GM13976 (cell line): ENCODE measurements around the gene C4orf36.

Experiments used
- DNase-seq: peaks from one replicate; pipeline ENCODE4 v3.0.0; 2012; ENCODE audit warnings: low spot score
- CTCF ChIP-seq: IDR thresholded peaks from 2 replicates; pipeline ENCODE4 v1.5.1; 2012; ENCODE audit warnings: borderline replicate concordance, mild to moderate bottlenecking; ENCODE audit not compliant: insufficient read depth; ENCODE audit errors: extremely low read depth, missing control alignments, control extremely low read depth
- in situ Hi-C: fragments of 300-500 bp; cut with MboI; formaldehyde crosslinking; loops from one replicate; pipeline ENCODE4 v1.12.0; 2022; ENCODE audit warnings: low sequenced_read_pairs, mixed read lengths, inconsistent platforms; ENCODE audit not compliant: unreplicated experiment

The C4orf36 gene

GRCh38 chr4:86898562-86898961, 6.3 kb upstream of the C4orf36 start:
- peak; percentile 26 for TF ChIP-seq CTCF
- DNase-seq: no peak
- in situ Hi-C loops: loop anchor here (5.0 kb wide), 1 partner anchor 406 kb away; no protein-coding TSS in a partner anchor

GRCh38 chr4:86896596-86896995, 4.4 kb upstream of the C4orf36 start:
- in situ Hi-C loops: loop anchor here (5.0 kb wide), 1 partner anchor 404 kb away; no protein-coding TSS in a partner anchor
- TF ChIP-seq CTCF: no peak
- DNase-seq: no peak

- peak; percentile 65 for TF ChIP-seq CTCF
- in situ Hi-C loops: loop anchor here (5.0 kb wide), 1 partner anchor 404 kb away; no protein-coding TSS in a partner anchor
- DNase-seq: peak; percentile 69
Observed at GRCh38 chr4:86895692-86896488, 3.7 kb upstream of the C4orf36 start.

GRCh38 chr4:86894455-86894854, 2.2 kb upstream of the C4orf36 start:
- in situ Hi-C loops: no loop called here
- no peak for TF ChIP-seq CTCF
- DNase-seq: no peak

GRCh38 chr4:86893136-86893535, 914 bp upstream of the C4orf36 start:
- no peak for TF ChIP-seq CTCF
- in situ Hi-C loops: no loop called here
- DNase-seq: no peak

GRCh38 chr4:86892636-86892960, 376 bp upstream of the C4orf36 start:
- no peak for TF ChIP-seq CTCF
- DNase-seq: no peak
- in situ Hi-C loops: no loop called here
